Measurements from ENCODE around the gene F5. TPM values are rescaled to one million over a fixed set of nuclear protein-coding genes. Genes with fewer than 3 reads are reported as not detected.
"Not testable (repeated sequence)": the region's sequence is repeated elsewhere in the genome, so short reads cannot be mapped to it uniquely, and the experiment has no call there.

Gene F5
- total RNA-seq, 2 experiments from 2014 or later, result 58.6 to 59.1 TPM

GRCh38 chr1:169533528-169534190, 52.6 kb downstream of the F5 start:
- DNase-seq; H3K9me3 Mint-ChIP-seq; intact Hi-C loops (cut with micrococcal nuclease); H3K27me3 Mint-ChIP-seq (ENCODE audit: low read depth); H3K27ac Mint-ChIP-seq; CTCF ChIA-PET; H3K4me3 Mint-ChIP-seq: not testable (repeated sequence)
- Mint-ChIP-seq H3K36me3 (ENCODE audit: low read depth) (peaks cover 76% of the 10 kb centered on the region), H3K4me1 (ENCODE audit: low read depth) (peaks cover 10% of the 10 kb centered on the region)

GRCh38 chr1:169530448-169530847, 55.8 kb downstream of the F5 start:
- peaks cover 80% of the 10 kb centered on the region for H3K36me3 Mint-ChIP-seq (ENCODE audit: low read depth)
- no peak for DNase-seq

GRCh38 chr1:169529068-169529642, 57.1 kb downstream of the F5 start:
- H3K9me3 Mint-ChIP-seq, result no peaks in the 10 kb centered on the region
- H3K4me3 Mint-ChIP-seq, result no peak overlapping the region
- peaks cover 16% of the 10 kb centered on the region for H3K4me1 Mint-ChIP-seq (ENCODE audit: low read depth)
- H3K36me3 Mint-ChIP-seq (ENCODE audit: low read depth), result peaks cover 78% of the 10 kb centered on the region
- intact Hi-C loops (cut with micrococcal nuclease), result loop anchor here (5.0 kb wide), 1 partner anchor 62 kb away; no protein-coding TSS in a partner anchor
- H3K27ac Mint-ChIP-seq, result no peak overlapping the region
- CTCF ChIA-PET, result interaction anchor here (0.7 kb wide), 1 partner anchor 296 kb away, joined by 3 read pairs; no protein-coding TSS in a partner anchor
- no peaks in the 10 kb centered on the region for H3K27me3 Mint-ChIP-seq (ENCODE audit: low read depth)
- DNase-seq, result no peak

More at GRCh38 chr1:169530448-169530847, 55.8 kb downstream of the F5 start:
- peaks cover 16% of the 10 kb centered on the region for H3K4me1 Mint-ChIP-seq (ENCODE audit: low read depth)
- intact Hi-C loops (cut with micrococcal nuclease), result no loop called here
- no peaks in the 10 kb centered on the region for H3K9me3 Mint-ChIP-seq
- no peak overlapping the region for H3K4me3 Mint-ChIP-seq
- H3K27ac Mint-ChIP-seq, result no peak overlapping the region
- CTCF ChIA-PET, result interaction anchor here (1.2 to 1.3 kb wide), 2 partner anchors 16 to 19 kb away, joined by 3 read pairs; no protein-coding TSS in a partner anchor
- H3K27me3 Mint-ChIP-seq (ENCODE audit: low read depth), result no peaks in the 10 kb centered on the region

GRCh38 chr1:169528215-169529067, 57.8 kb downstream of the F5 start:
- H3K4me1 Mint-ChIP-seq (ENCODE audit: low read depth), result peaks cover 16% of the 10 kb centered on the region
- H3K27me3 Mint-ChIP-seq (ENCODE audit: low read depth), result no peaks in the 10 kb centered on the region
- H3K9me3 Mint-ChIP-seq, result no peaks in the 10 kb centered on the region
- no peak for DNase-seq
- intact Hi-C loops (cut with micrococcal nuclease), result loop anchor here (5.0 kb wide), 1 partner anchor 61 kb away; no protein-coding TSS in a partner anchor
- CTCF ChIA-PET, result interaction anchor here (0.7 kb wide), 1 partner anchor 296 kb away, joined by 3 read pairs; no protein-coding TSS in a partner anchor
- no peak overlapping the region for H3K27ac Mint-ChIP-seq
- peaks cover 75% of the 10 kb centered on the region for H3K36me3 Mint-ChIP-seq (ENCODE audit: low read depth)
- H3K4me3 Mint-ChIP-seq, result no peak overlapping the region

GRCh38 chr1:169527451-169528214, 58.6 kb downstream of the F5 start:
- intact Hi-C loops (cut with micrococcal nuclease), result loop anchor here (5.0 kb wide), 1 partner anchor 60 kb away; no protein-coding TSS in a partner anchor
- H3K9me3 Mint-ChIP-seq, result no peaks in the 10 kb centered on the region
- peaks cover 16% of the 10 kb centered on the region for H3K4me1 Mint-ChIP-seq (ENCODE audit: low read depth)
- H3K4me3 Mint-ChIP-seq, result no peak overlapping the region
- DNase-seq, result no peak
- H3K27ac Mint-ChIP-seq, result no peak overlapping the region
- CTCF ChIA-PET, result no interaction called here
- H3K36me3 Mint-ChIP-seq (ENCODE audit: low read depth), result peaks cover 73% of the 10 kb centered on the region
- H3K27me3 Mint-ChIP-seq (ENCODE audit: low read depth), result no peaks in the 10 kb centered on the region

- H3K4me3 Mint-ChIP-seq, result no peak overlapping the region
- H3K9me3 Mint-ChIP-seq, result no peaks in the 10 kb centered on the region
- peaks cover 72% of the 10 kb centered on the region for H3K36me3 Mint-ChIP-seq (ENCODE audit: low read depth)
- no peak overlapping the region for H3K27ac Mint-ChIP-seq
- intact Hi-C loops (cut with micrococcal nuclease), result loop anchor here (5.0 kb wide), 1 partner anchor 60 kb away; no protein-coding TSS in a partner anchor
- peaks cover 16% of the 10 kb centered on the region for H3K4me1 Mint-ChIP-seq (ENCODE audit: low read depth)
- DNase-seq, result no peak
- CTCF ChIA-PET, result no interaction called here
- H3K27me3 Mint-ChIP-seq (ENCODE audit: low read depth), result no peaks in the 10 kb centered on the region
Observed at GRCh38 chr1:169527001-169527400, 59.3 kb downstream of the F5 start.

- CTCF ChIA-PET, result interaction anchor here (0.7 kb wide), 1 partner anchor 75 kb away, joined by 3 read pairs; no protein-coding TSS in a partner anchor
- Mint-ChIP-seq H3K9me3 (no peaks in the 10 kb centered on the region), H3K4me1 (ENCODE audit: low read depth) (peaks cover 16% of the 10 kb centered on the region), H3K27ac (no peak overlapping the region), H3K36me3 (ENCODE audit: low read depth) (peaks cover 71% of the 10 kb centered on the region), H3K4me3 (no peak overlapping the region), H3K27me3 (ENCODE audit: low read depth) (no peaks in the 10 kb centered on the region)
- intact Hi-C loops (cut with micrococcal nuclease), result loop anchor here (5.0 kb wide), 1 partner anchor 59 kb away; no protein-coding TSS in a partner anchor
- DNase-seq, result no peak
Observed at GRCh38 chr1:169526120-169526832, 60.0 kb downstream of the F5 start.

- no peaks in the 10 kb centered on the region for H3K9me3 Mint-ChIP-seq
- CTCF ChIA-PET, result no interaction called here
- H3K4me1 Mint-ChIP-seq (ENCODE audit: low read depth), result peaks cover 16% of the 10 kb centered on the region
- H3K27me3 Mint-ChIP-seq (ENCODE audit: low read depth), result no peaks in the 10 kb centered on the region
- peaks cover 70% of the 10 kb centered on the region for H3K36me3 Mint-ChIP-seq (ENCODE audit: low read depth)
- H3K4me3 Mint-ChIP-seq, result no peak overlapping the region
- DNase-seq, result no peak
- intact Hi-C loops (cut with micrococcal nuclease), result loop anchor here (5.0 kb wide), 1 partner anchor 58 kb away; no protein-coding TSS in a partner anchor
- no peak overlapping the region for H3K27ac Mint-ChIP-seq
Observed at GRCh38 chr1:169525391-169525790, 60.9 kb downstream of the F5 start.

GRCh38 chr1:169523904-169524303, 62.4 kb downstream of the F5 start:
- intact Hi-C loops (cut with micrococcal nuclease), result no loop called here

GRCh38 chr1:169521226-169521625, 65.1 kb downstream of the F5 start:
- Mint-ChIP-seq H3K4me1 (ENCODE audit: low read depth) (no peaks in the 10 kb centered on the region), H3K9me3 (no peaks in the 10 kb centered on the region), H3K36me3 (ENCODE audit: low read depth) (peaks cover 67% of the 10 kb centered on the region), H3K27me3 (ENCODE audit: low read depth) (no peaks in the 10 kb centered on the region), H3K27ac (no peak overlapping the region), H3K4me3 (no peak overlapping the region)
- CTCF ChIA-PET, result no interaction called here
- DNase-seq, result no peak
- intact Hi-C loops (cut with micrococcal nuclease), result no loop called here

More at GRCh38 chr1:169523904-169524303, 62.4 kb downstream of the F5 start:
- Mint-ChIP-seq H3K27ac (no peak overlapping the region), H3K4me1 (ENCODE audit: low read depth) (peaks cover 8% of the 10 kb centered on the region), H3K27me3 (ENCODE audit: low read depth) (no peaks in the 10 kb centered on the region), H3K9me3 (no peaks in the 10 kb centered on the region), H3K36me3 (ENCODE audit: low read depth) (peaks cover 71% of the 10 kb centered on the region), H3K4me3 (no peak overlapping the region)
- DNase-seq, result no peak
- CTCF ChIA-PET, result no interaction called here

GRCh38 chr1:169517558-169518186, 68.6 kb downstream of the F5 start:
- H3K27me3 Mint-ChIP-seq (ENCODE audit: low read depth), result no peaks in the 10 kb centered on the region
- peaks cover 2% of the 10 kb centered on the region for H3K4me1 Mint-ChIP-seq (ENCODE audit: low read depth)
- DNase-seq, result no peak
- intact Hi-C loops (cut with micrococcal nuclease), result no loop called here
- no peaks in the 10 kb centered on the region for H3K9me3 Mint-ChIP-seq
- H3K36me3 Mint-ChIP-seq (ENCODE audit: low read depth), result peaks cover 71% of the 10 kb centered on the region
- H3K4me3 Mint-ChIP-seq, result no peak overlapping the region
- CTCF ChIA-PET, result no interaction called here
- no peak overlapping the region for H3K27ac Mint-ChIP-seq
